Thyroid gland (tissue), 4 donors: ENCODE data around the gene COX7A1. TPM values are rescaled to one million over a fixed set of nuclear protein-coding genes. Genes with fewer than 3 reads are reported as not detected.

Source experiments
- DNase-seq, 2 donors: peaks; one replicate each; pipeline ENCODE4 v3.0.0-alpha.2; 2019
- H3K27ac ChIP-seq, 3 donors: fragments of 200-600 bp; sonication (generic); 1 replicate in 2 of 3; 2 replicates in 1 of 3; pipeline ENCODE4 v1.5.1; 2016 to 2019; ENCODE audit warnings: mild to moderate bottlenecking in 1 of 3, moderate library complexity in 1 of 3
- H3K27me3 ChIP-seq: fragments of 200-600 bp; sonication (generic); one replicate; pipeline ENCODE4 v1.5.1; 2019
- H3K36me3 ChIP-seq, 2 donors: fragments of 200-600 bp; sonication (generic); one replicate each; pipeline ENCODE4 v1.5.1; 2016 to 2019
- H3K4me1 ChIP-seq, 2 donors: fragments of 200-600 bp; sonication (generic); one replicate each; pipeline ENCODE4 v1.5.1; 2017 to 2019
- H3K4me3 ChIP-seq, 3 donors: fragments of 200-600 bp; sonication (generic); replicated peaks in 1 of 3; 1 replicate in 2 of 3; 2 replicates in 1 of 3; pipeline ENCODE4 v1.5.1; 2016; ENCODE audit warnings: mild to moderate bottlenecking in 1 of 3
- H3K9me3 ChIP-seq: fragments of 200-600 bp; sonication (generic); one replicate; pipeline ENCODE4 v1.5.1; 2017
- POLR2A ChIP-seq, 2 donors: fragments of 450-650 bp; IDR thresholded peaks; one replicate each; pipeline ENCODE4 v1.6.1; 2017; ENCODE audit warnings: antibody characterized with exemption in 2 of 2, mild to moderate bottlenecking in 2 of 2, moderate library complexity in 1 of 2
- WGBS, 2 donors: methylation state at CpG; one replicate each; pipeline ENCODE4 v1.1.5; 2017; 5-methylcytosine and 5-hydroxymethylcytosine counted together
- intact Hi-C: fragments of 100-400 bp; cut with DNase I; formaldehyde crosslinking; loops from one replicate; pipeline ENCODE4 v1.15.1; 2023
- total RNA-seq, 4 donors: library from RNA; depleted of rRNA; stranded (reverse); fragments of >200 nt; gene quantifications; one replicate each; pipeline ENCODE4 v1.2.3, GENCODE V29; 2016
- TF ChIP-seq, protein P1 (sequence below), 6 experiments: fragments of 200-600 bp in 3 of 6; fragments of 450-650 bp in 3 of 6; sonication (generic) in 3 of 6; IDR thresholded peaks; one replicate each; pipeline ENCODE4 v1.5.1; 2016 to 2019; ENCODE audit warnings: antibody characterized with exemption in 6 of 6, mild to moderate bottlenecking in 2 of 6, inconsistent platforms in 1 of 6, moderate library complexity in 1 of 6

The COX7A1 gene
- total RNA-seq, 4 donors from 2014 or later = 8.0 to 36.7 (median 21.2) TPM

DNA sequence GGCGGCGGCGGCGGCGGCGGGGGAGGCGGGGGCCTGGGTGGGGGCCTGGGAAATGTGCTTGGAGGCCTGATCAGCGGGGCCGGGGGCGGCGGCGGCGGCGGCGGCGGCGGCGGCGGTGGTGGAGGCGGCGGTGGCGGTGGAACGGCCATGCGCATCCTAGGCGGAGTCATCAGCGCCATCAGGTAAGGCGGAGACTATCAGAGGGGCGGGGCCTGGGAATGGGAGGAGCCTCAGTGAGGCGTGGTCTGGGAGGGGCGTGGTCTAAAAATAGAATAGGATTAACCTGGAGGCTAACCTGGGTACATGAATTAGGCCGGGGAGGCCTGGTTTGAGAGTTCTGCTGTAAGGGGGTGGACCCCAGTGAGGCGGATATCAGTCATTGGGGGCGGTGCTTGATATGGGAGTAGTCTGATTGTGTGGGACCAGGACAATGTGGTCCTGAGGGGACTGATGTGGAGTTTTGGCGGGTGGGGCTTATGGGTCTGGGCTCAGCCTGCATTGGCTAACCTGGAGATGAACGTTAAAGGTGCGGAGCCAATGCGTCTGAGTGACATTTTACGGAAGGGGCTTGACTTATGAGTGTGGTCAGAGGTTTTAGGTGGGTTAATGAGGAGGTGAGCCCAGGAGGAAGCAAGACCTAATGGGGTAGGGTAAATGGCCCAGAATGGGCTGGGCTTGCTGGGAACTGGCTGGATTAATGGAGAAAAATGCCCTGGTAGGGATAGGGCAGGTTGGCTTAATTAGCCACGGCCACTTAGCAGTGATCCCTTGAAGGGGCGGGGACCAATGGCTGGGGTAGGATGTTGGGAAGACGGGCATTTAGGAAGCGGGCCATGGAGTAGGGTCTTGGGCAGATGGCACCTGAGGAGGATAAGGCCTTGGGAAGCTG, 11.0 kb downstream of the COX7A1 start:
- peak in 1 of 2 donors; percentile 76 for TF ChIP-seq POLR2A (IDR thresholded peaks at IDR 0.05)
- TF ChIP-seq, protein P1, sequence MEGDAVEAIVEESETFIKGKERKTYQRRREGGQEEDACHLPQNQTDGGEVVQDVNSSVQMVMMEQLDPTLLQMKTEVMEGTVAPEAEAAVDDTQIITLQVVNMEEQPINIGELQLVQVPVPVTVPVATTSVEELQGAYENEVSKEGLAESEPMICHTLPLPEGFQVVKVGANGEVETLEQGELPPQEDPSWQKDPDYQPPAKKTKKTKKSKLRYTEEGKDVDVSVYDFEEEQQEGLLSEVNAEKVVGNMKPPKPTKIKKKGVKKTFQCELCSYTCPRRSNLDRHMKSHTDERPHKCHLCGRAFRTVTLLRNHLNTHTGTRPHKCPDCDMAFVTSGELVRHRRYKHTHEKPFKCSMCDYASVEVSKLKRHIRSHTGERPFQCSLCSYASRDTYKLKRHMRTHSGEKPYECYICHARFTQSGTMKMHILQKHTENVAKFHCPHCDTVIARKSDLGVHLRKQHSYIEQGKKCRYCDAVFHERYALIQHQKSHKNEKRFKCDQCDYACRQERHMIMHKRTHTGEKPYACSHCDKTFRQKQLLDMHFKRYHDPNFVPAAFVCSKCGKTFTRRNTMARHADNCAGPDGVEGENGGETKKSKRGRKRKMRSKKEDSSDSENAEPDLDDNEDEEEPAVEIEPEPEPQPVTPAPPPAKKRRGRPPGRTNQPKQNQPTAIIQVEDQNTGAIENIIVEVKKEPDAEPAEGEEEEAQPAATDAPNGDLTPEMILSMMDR (IDR thresholded peaks at IDR 0.05) = no peak
- intact Hi-C loops = no loop called here
- DNase-seq = peak; percentile 76 to 83
- WGBS, 2 donors = 35 to 45% methylated on average over 18 to 25 of the region's 42 CpGs
- Histone ChIP-seq H3K27ac (peak overlapping the region; percentile 91 to 97 (median 96)), H3K4me3 (peak overlapping the region in 2 of 3 donors; percentile 68 to 85), H3K9me3 (no peaks in the 10 kb centered on the region), H3K36me3 (peaks cover 29 to 35% of the 10 kb centered on the region in 2 donors), H3K27me3 (no peaks in the 10 kb centered on the region), H3K4me1 (peaks cover 5 to 26% of the 10 kb centered on the region in 2 donors)

DNA sequence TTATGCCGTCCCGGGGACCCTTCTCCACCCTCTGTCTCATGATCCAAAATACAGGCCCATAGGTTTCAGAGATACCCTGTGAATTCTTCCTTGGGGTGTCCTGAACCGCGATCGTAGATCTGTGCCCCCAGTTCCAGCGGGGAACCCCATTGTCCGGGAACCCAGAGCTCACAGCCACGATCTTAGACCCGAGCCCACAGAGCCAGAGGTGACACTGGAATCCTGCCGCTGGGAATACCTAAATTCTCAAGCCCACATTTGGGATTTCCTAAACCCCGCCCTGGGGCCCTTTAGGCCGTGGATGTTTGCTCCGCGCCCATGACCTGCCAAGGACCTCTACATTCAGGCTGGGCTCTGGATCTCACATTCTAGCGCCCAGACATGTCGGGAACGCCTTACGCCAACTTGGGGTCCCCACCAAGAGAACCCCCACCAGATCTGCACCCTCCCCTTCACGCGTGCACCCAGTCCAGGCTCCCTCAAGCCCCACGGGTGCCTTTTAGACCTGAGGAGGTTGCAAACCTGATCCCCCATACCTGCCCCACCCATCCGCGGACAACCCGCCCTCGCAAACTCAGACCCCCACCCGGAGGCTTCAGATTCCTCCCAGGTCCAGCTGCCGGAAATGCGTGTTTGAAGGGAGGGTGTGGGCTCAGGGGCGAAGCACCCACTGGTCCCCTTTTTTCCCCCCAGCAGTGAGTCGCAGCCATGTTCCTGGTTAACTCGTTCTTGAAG, 11.8 kb downstream of the COX7A1 start:
- Histone ChIP-seq H3K4me1 (peaks cover 5 to 26% of the 10 kb centered on the region in 2 donors), H3K4me3 (peak overlapping the region; percentile 16 to 85 (median 68)), H3K27ac (peak overlapping the region; percentile 91 to 97 (median 96)), H3K36me3 (peaks cover 21 to 26% of the 10 kb centered on the region in 2 donors), H3K9me3 (no peaks in the 10 kb centered on the region), H3K27me3 (no peaks in the 10 kb centered on the region)
- peak; percentile 49 to 53 for DNase-seq
- WGBS, 2 donors = 0 to 1% methylated on average over 26 to 29 of the region's 31 CpGs
- TF ChIP-seq, protein P1 (IDR thresholded peaks at IDR 0.05) = no peak
- no peak for TF ChIP-seq POLR2A (IDR thresholded peaks at IDR 0.05)
- intact Hi-C loops = no loop called here

DNA sequence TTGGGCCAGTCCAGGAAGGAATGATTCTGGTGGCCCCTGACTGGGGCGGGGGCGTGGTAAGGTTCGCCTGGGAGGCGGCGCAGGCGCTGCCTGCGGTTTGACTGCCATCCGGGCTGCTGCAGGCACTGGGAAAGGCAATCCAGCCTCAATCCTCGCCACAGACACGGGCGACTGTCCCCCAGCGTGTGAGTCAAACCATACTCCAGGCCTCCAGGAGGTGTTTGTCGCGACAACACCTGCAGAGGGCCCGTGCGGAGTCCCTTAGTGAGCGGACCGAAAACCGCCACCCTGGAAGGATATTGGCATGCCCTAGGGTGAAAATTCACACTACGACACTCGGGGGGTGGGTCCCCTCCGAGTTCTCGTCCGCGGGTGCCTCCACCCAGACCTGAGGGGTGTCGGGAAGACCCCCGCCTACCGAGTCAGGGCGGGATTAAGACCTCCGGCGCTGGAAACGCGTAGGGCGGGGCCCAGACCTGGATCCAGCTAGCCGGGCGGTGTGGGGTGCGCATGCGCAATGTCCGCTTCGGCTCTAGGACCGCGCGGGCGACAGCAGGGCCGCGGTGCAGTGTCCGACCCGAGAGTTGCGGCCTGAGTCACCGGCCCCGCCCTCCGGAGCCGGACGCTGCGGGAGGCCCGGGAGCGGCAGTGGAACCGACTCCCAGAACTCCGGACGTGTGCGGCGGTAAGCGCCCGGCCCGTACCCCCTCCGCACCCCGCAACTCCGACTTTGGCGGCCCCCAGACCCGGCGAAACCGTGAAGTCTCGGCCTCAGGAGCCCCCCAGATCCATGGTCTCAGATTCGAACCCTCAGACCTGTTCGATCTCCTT, 12.6 kb downstream of the COX7A1 start, which contains the start of gene CAPNS1:
Gene CAPNS1 (plus strand): TSS at position 594 of the 831 bp plus-strand sequence. CDS start 946 bp downstream, outside the sequence.
- peak; percentile 98 for DNase-seq
- H3K4me3 ChIP-seq = peak within 1 kb of the TSS; percentile 16 to 85 (median 68)
- H3K4me1 ChIP-seq = peaks cover 5 to 26% of the 10 kb centered on the region in 2 donors
- H3K36me3 ChIP-seq = peaks cover 15 to 23% of the 10 kb centered on the region in 2 donors
- H3K9me3 ChIP-seq = no peaks in the 10 kb centered on the region
- no peaks in the 10 kb centered on the region for H3K27me3 ChIP-seq
- H3K27ac ChIP-seq = peak within 1 kb of the TSS; percentile 91 to 97 (median 96)
- TF ChIP-seq POLR2A (IDR thresholded peaks at IDR 0.05) = peak; percentile 84 to 93
- TF ChIP-seq, protein P1 (IDR thresholded peaks at IDR 0.05) = peak in 4 of 6 experiments; percentile 5 to 35 (median 20)
- intact Hi-C loops = no loop called here
- 1 to 2% methylated on average over 25 to 34 of the region's 75 CpGs for WGBS, 2 donors

DNA sequence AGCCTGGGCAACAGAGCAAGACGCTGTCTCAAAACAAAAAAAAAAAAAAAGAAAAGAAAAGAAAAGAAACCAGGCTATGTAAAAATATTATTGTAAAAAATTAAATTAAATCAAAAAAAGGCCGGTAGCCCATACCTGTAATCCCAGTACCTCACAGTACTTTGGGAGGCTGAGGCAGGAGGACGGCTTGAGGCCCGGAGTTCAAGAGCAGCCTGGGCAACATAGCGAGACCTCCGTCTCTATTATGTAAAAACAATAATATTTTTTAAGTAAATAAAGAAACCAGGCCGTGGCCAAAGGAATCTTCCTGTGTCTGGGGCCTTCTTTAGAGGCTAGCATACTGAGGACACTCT, 13.2 kb downstream of the COX7A1 start:
- peaks cover 5 to 26% of the 10 kb centered on the region in 2 donors for H3K4me1 ChIP-seq
- intact Hi-C loops = no loop called here
- no peak for DNase-seq
- H3K36me3 ChIP-seq = peaks cover 12 to 18% of the 10 kb centered on the region in 2 donors
- no peaks in the 10 kb centered on the region for H3K27me3 ChIP-seq
- WGBS, 2 donors = 66 to 68% methylated on average over 7 of the region's 7 CpGs
- peak overlapping the region; percentile 91 to 97 (median 96) for H3K27ac ChIP-seq
- no peaks in the 10 kb centered on the region for H3K9me3 ChIP-seq
- peak overlapping the region in 2 of 3 donors; percentile 68 to 85 for H3K4me3 ChIP-seq
- TF ChIP-seq, protein P1 (IDR thresholded peaks at IDR 0.05) = no peak
- no peak for TF ChIP-seq POLR2A (IDR thresholded peaks at IDR 0.05)
